Measurements from ENCODE around the gene PACRG.

Gene PACRG

GRCh38 chr6:163288915-163289314 lies 561.1 kb downstream of the PACRG start:
- no peak for DNase-seq (ENCODE audit: low spot score)

GRCh38 chr6:163289447-163289846 lies 561.7 kb downstream of the PACRG start:
- no peak for DNase-seq (ENCODE audit: low spot score)

- DNase-seq (ENCODE audit: low spot score), result no peak
Measured at GRCh38 chr6:163290545-163291274, 562.9 kb downstream of the PACRG start.

- no peak for DNase-seq (ENCODE audit: low spot score)
Measured at GRCh38 chr6:163291622-163292021, 563.8 kb downstream of the PACRG start.

GRCh38 chr6:163293286-163293685 lies 565.5 kb downstream of the PACRG start:
- DNase-seq (ENCODE audit: low spot score), result no peak

GRCh38 chr6:163294734-163295133 lies 567.0 kb downstream of the PACRG start:
- DNase-seq (ENCODE audit: low spot score), result no peak

GRCh38 chr6:163296835-163297519 lies 569.2 kb downstream of the PACRG start:
- no peak for DNase-seq (ENCODE audit: low spot score)

GRCh38 chr6:163298079-163298830 lies 570.5 kb downstream of the PACRG start:
- DNase-seq (ENCODE audit: low spot score), result no peak

- no peak for DNase-seq (ENCODE audit: low spot score)
Measured at GRCh38 chr6:163300838-163301237, 573.1 kb downstream of the PACRG start.

- no peak for DNase-seq (ENCODE audit: low spot score)
Measured at GRCh38 chr6:163301726-163302635, 574.2 kb downstream of the PACRG start.

- no peak for DNase-seq (ENCODE audit: low spot score)
Measured at GRCh38 chr6:163302747-163303146, 575.0 kb downstream of the PACRG start.

GRCh38 chr6:163306000-163306399 lies 578.2 kb downstream of the PACRG start:
- DNase-seq (ENCODE audit: low spot score), result no peak

GRCh38 chr6:163308629-163309440 lies 581.1 kb downstream of the PACRG start:
- no peak for DNase-seq (ENCODE audit: low spot score)

GRCh38 chr6:163309491-163310026 lies 581.8 kb downstream of the PACRG start:
- DNase-seq (ENCODE audit: low spot score), result no peak

GRCh38 chr6:163310096-163310972 lies 582.6 kb downstream of the PACRG start:
- DNase-seq (ENCODE audit: low spot score), result no peak

- DNase-seq (ENCODE audit: low spot score), result no peak
Measured at GRCh38 chr6:163310973-163311383, 583.2 kb downstream of the PACRG start.

- DNase-seq (ENCODE audit: low spot score), result no peak
Measured at GRCh38 chr6:163311830-163312229, 584.1 kb downstream of the PACRG start.

- DNase-seq (ENCODE audit: low spot score), result no peak
Measured at GRCh38 chr6:163313566-163313965, 585.8 kb downstream of the PACRG start.

- no peak for DNase-seq (ENCODE audit: low spot score)
Measured at GRCh38 chr6:163313981-163314380, 586.2 kb downstream of the PACRG start.
